Caco-2 (cell line): Measurements from ENCODE around the gene GABRB1. TPM values are rescaled to one million over a fixed set of nuclear protein-coding genes. Genes with fewer than 3 reads are reported as not detected.
"Not testable (repeated sequence)": the region's sequence is repeated elsewhere in the genome, so short reads cannot be mapped to it uniquely, and the experiment has no call there.

Source experiments
- BruUV-seq: library from RNA; stranded (reverse); fragments of 400-500 nt; replicated peaks from 2 replicates; lab custom pipeline; 2021; lab: Mats Ljungman, UMichigan
- CTCF ChIA-PET: fragments of 300-600 bp; sonication (Branson Sonifier 250); formaldehyde crosslinking; loops from one replicate; lab custom pipeline; 2022; ENCODE audit warnings: antibody characterized with exemption; lab: Charles Lee
- POLR2A ChIA-PET: fragments of 300-600 bp; sonication (Branson Sonifier 250); formaldehyde crosslinking; loops from one replicate; lab custom pipeline; 2022; ENCODE audit warnings: antibody characterized with exemption; lab: Charles Lee
- DNase-seq, 2 experiments: peaks; one replicate each; pipeline versions ENCODE4 v3.0.0 to v3.0.0-alpha.2; 2020 to 2022
- H3K27me3 ChIP-seq: replicated peaks from 2 replicates; pipeline ENCODE4 v1.6.0; 2011; ENCODE audit warnings: low read length; ENCODE audit not compliant: control insufficient read depth, insufficient read depth
- H3K36me3 ChIP-seq: 2 replicates; pipeline ENCODE4 v1.5.1; 2011; ENCODE audit warnings: low read length; ENCODE audit not compliant: control insufficient read depth, insufficient read depth
- H3K4me1 ChIP-seq: fragments of 250-450 bp; sonication (Bioruptor Pico); 2 replicates; pipeline ENCODE4 v1.5.1; 2020; ENCODE audit warnings: mild to moderate bottlenecking
- H3K4me3 ChIP-seq: 2 replicates; pipeline ENCODE4 v1.5.1; 2011; ENCODE audit warnings: low read depth, mild to moderate bottlenecking, control low read depth, low read length
- H3K9me3 ChIP-seq: fragments of 250-450 bp; sonication (Bioruptor Pico); 2 replicates; pipeline ENCODE4 v1.5.1; 2020; ENCODE audit warnings: mild to moderate bottlenecking, moderate library complexity
- H3K27ac Mint-ChIP-seq: one replicate; pipeline ENCODE4 v1.8.0; 2022; ENCODE audit warnings: mixed read lengths; ENCODE audit not compliant: unreplicated experiment
- H3K27me3 Mint-ChIP-seq: one replicate; pipeline ENCODE4 v1.8.0; 2022; ENCODE audit warnings: mixed read lengths; ENCODE audit not compliant: insufficient read depth, unreplicated experiment
- H3K36me3 Mint-ChIP-seq: one replicate; pipeline ENCODE4 v1.8.0; 2022; ENCODE audit warnings: mild to moderate bottlenecking, mixed read lengths; ENCODE audit not compliant: insufficient read depth, unreplicated experiment
- H3K4me1 Mint-ChIP-seq: one replicate; pipeline ENCODE4 v1.8.0; 2022; ENCODE audit warnings: low read depth, mixed read lengths; ENCODE audit not compliant: unreplicated experiment
- H3K4me3 Mint-ChIP-seq: one replicate; pipeline ENCODE4 v1.8.0; 2022; ENCODE audit warnings: mild to moderate bottlenecking, moderate library complexity, mixed read lengths; ENCODE audit not compliant: unreplicated experiment
- H3K9me3 Mint-ChIP-seq: one replicate; pipeline ENCODE4 v1.8.0; 2022; ENCODE audit warnings: mixed read lengths; ENCODE audit not compliant: unreplicated experiment
- CTCF ChIP-seq, 2 experiments: fragments of 200-600 bp in 1 of 2; IDR thresholded peaks; 1 replicate in 1 of 2; 2 replicates in 1 of 2; pipeline versions ENCODE4 v1.5.1 to v1.8.0; 2011 to 2022; ENCODE audit warnings: antibody characterized with exemption in 1 of 2, control low read depth in 1 of 2, inconsistent platforms in 1 of 2, low read depth in 1 of 2, low read length in 1 of 2, mild to moderate bottlenecking in 1 of 2, moderate library complexity in 1 of 2; ENCODE audit not compliant: insufficient read depth in 1 of 2, severe bottlenecking in 1 of 2, unreplicated experiment in 1 of 2
- intact Hi-C: fragments of 100-400 bp; cut with micrococcal nuclease; formaldehyde crosslinking; loops from one replicate; pipeline ENCODE4 v1.10.0; 2022; ENCODE audit not compliant: unreplicated experiment
- total RNA-seq: library from RNA; stranded (reverse); gene quantifications from 2 replicates; pipeline ENCODE4 v1.2.3, GENCODE V29; 2022

The GABRB1 gene
- total RNA-seq, 1 experiment from 2014 or later, result 10.3 TPM

- Mint-ChIP-seq H3K27me3 (no peaks in the 10 kb centered on the region), H3K36me3 (no peaks in the 10 kb centered on the region), H3K27ac (no peak overlapping the region), H3K4me3 (no peak overlapping the region), H3K4me1 (no peaks in the 10 kb centered on the region), H3K9me3 (peaks cover 14% of the 10 kb centered on the region)
- ChIA-PET CTCF (no interaction called here), POLR2A (no interaction called here)
- Histone ChIP-seq H3K4me3 (no peak overlapping the region), H3K9me3 (no peaks in the 10 kb centered on the region), H3K27me3 (no peaks in the 10 kb centered on the region), H3K4me1 (no peaks in the 10 kb centered on the region), H3K36me3 (no peaks in the 10 kb centered on the region)
- intact Hi-C loops, result no loop called here
- no peak for DNase-seq
- no peak for TF ChIP-seq CTCF (IDR thresholded peaks at IDR 0.05; ENCODE audit: insufficient read depth in 1 of 2, low read depth in 1 of 2, low read length in 1 of 2, severe bottlenecking in 1 of 2, unreplicated experiment in 1 of 2)
- BruUV-seq, result no TSS peak
Observed at GRCh38 chr4:47373174-47373573, 341.8 kb downstream of the GABRB1 start.

GRCh38 chr4:47373709-47374108 is 342.3 kb downstream of the GABRB1 start:
- no peak for TF ChIP-seq CTCF (IDR thresholded peaks at IDR 0.05; ENCODE audit: insufficient read depth in 1 of 2, low read depth in 1 of 2, low read length in 1 of 2, severe bottlenecking in 1 of 2, unreplicated experiment in 1 of 2)

GRCh38 chr4:47374477-47374876 is 343.1 kb downstream of the GABRB1 start:
- TF ChIP-seq CTCF (IDR thresholded peaks at IDR 0.05; ENCODE audit: insufficient read depth in 1 of 2, low read depth in 1 of 2, low read length in 1 of 2, severe bottlenecking in 1 of 2, unreplicated experiment in 1 of 2), result no peak
- ChIA-PET CTCF (no interaction called here), POLR2A (no interaction called here)
- BruUV-seq, result no TSS peak
- no peaks in the 10 kb centered on the region for H3K27me3 ChIP-seq
- Mint-ChIP-seq H3K27me3 (no peaks in the 10 kb centered on the region), H3K36me3 (no peaks in the 10 kb centered on the region), H3K27ac (no peak overlapping the region), H3K4me1 (no peaks in the 10 kb centered on the region), H3K4me3 (no peak overlapping the region), H3K9me3 (peaks cover 14% of the 10 kb centered on the region)
- no peaks in the 10 kb centered on the region for H3K4me1 ChIP-seq
- no peak for DNase-seq
- H3K9me3 ChIP-seq, result no peaks in the 10 kb centered on the region
- no peaks in the 10 kb centered on the region for H3K36me3 ChIP-seq
- intact Hi-C loops, result no loop called here
- H3K4me3 ChIP-seq, result no peak overlapping the region

More at GRCh38 chr4:47373709-47374108, 342.3 kb downstream of the GABRB1 start:
- DNase-seq, result no peak
- no peak overlapping the region for H3K27ac Mint-ChIP-seq
- Histone ChIP-seq H3K27me3 (no peaks in the 10 kb centered on the region), H3K9me3 (no peaks in the 10 kb centered on the region), H3K36me3 (no peaks in the 10 kb centered on the region), H3K4me1 (no peaks in the 10 kb centered on the region), H3K4me3 (no peak overlapping the region)
- H3K4me1 Mint-ChIP-seq, result no peaks in the 10 kb centered on the region
- intact Hi-C loops, result no loop called here
- ChIA-PET POLR2A (no interaction called here), CTCF (no interaction called here)
- no peaks in the 10 kb centered on the region for H3K36me3 Mint-ChIP-seq
- no peaks in the 10 kb centered on the region for H3K27me3 Mint-ChIP-seq
- no TSS peak for BruUV-seq
- peaks cover 14% of the 10 kb centered on the region for H3K9me3 Mint-ChIP-seq
- H3K4me3 Mint-ChIP-seq, result no peak overlapping the region

- H3K27me3 Mint-ChIP-seq, H3K9me3 ChIP-seq, intact Hi-C loops, BruUV-seq, H3K4me3 Mint-ChIP-seq, POLR2A ChIA-PET, H3K36me3 Mint-ChIP-seq, CTCF ChIA-PET, H3K27me3 ChIP-seq, H3K4me1 Mint-ChIP-seq, H3K4me3 ChIP-seq, H3K36me3 ChIP-seq, DNase-seq, H3K4me1 ChIP-seq, H3K27ac Mint-ChIP-seq: not testable (repeated sequence)
- H3K9me3 Mint-ChIP-seq, result peaks cover 14% of the 10 kb centered on the region
Observed at GRCh38 chr4:47378021-47378530, 346.7 kb downstream of the GABRB1 start.
